Eye (tissue), 1 donor: ENCODE measurements around the gene TSC22D4.

ENCODE experiments used
- DNase-seq: peaks from one replicate; pipeline ENCODE4 v3.0.0-alpha.2; 2015

TSC22D4 gene

GRCh38 chr7:100492738-100493475, 13.9 kb upstream of the TSC22D4 start:
- DNase-seq, result no peak

GRCh38 chr7:100491192-100491578, 12.2 kb upstream of the TSC22D4 start:
- DNase-seq, result no peak

GRCh38 chr7:100490483-100491191, 11.6 kb upstream of the TSC22D4 start:
- DNase-seq, result no peak

- peak; percentile 99 for DNase-seq
Measured at GRCh38 chr7:100489824-100490223, 10.8 kb upstream of the TSC22D4 start.

- DNase-seq, result no peak
Measured at GRCh38 chr7:100489121-100489520, 10.1 kb upstream of the TSC22D4 start.

- no peak for DNase-seq
Measured at GRCh38 chr7:100488333-100489095, 9.5 kb upstream of the TSC22D4 start.

- peak; percentile 78 for DNase-seq
Measured at GRCh38 chr7:100486753-100487446, 7.9 kb upstream of the TSC22D4 start.

GRCh38 chr7:100486111-100486636, 7.2 kb upstream of the TSC22D4 start:
- DNase-seq, result no peak

GRCh38 chr7:100485471-100485876, 6.5 kb upstream of the TSC22D4 start:
- no peak for DNase-seq

GRCh38 chr7:100484673-100485045, 5.6 kb upstream of the TSC22D4 start:
- DNase-seq, result peak; percentile 14

GRCh38 chr7:100483722-100484672, 5.0 kb upstream of the TSC22D4 start, which contains the start of gene NYAP1:
Gene NYAP1, plus strand, starts transcription at chr7:100483927. Its CDS starts 1,385 bp downstream, at chr7:100485312.
- DNase-seq, result peak; percentile 89

GRCh38 chr7:100483090-100483721, 4.2 kb upstream of the TSC22D4 start:
- peak; percentile 91 for DNase-seq

GRCh38 chr7:100482728-100483089, 3.7 kb upstream of the TSC22D4 start:
- no peak for DNase-seq

- DNase-seq, result no peak
Measured at GRCh38 chr7:100481466-100481865, 2.5 kb upstream of the TSC22D4 start.

GRCh38 chr7:100477871-100478267, 1.1 kb downstream of the TSC22D4 start:
- no peak for DNase-seq

- DNase-seq, result no peak
Measured at GRCh38 chr7:100476903-100477870, 1.8 kb downstream of the TSC22D4 start.

- no peak for DNase-seq
Measured at GRCh38 chr7:100476101-100476780, 2.8 kb downstream of the TSC22D4 start.

GRCh38 chr7:100475549-100475948, 3.5 kb downstream of the TSC22D4 start:
- no peak for DNase-seq

GRCh38 chr7:100472854-100473499, 6.0 kb downstream of the TSC22D4 start:
- DNase-seq, result no peak
